Measurements from ENCODE around the gene HOXA9. TPM values are rescaled to one million over a fixed set of nuclear protein-coding genes. Genes with fewer than 3 reads are reported as not detected.

HOXA9 gene
- total RNA-seq, 6 donors from 2014 or later, result 0.30 to 6.1 (median 0.49) TPM; not detected in 1

GRCh38 chr7:27112955-27113949, 52.1 kb downstream of the HOXA9 start:
- Histone ChIP-seq H3K4me1 (peaks cover 16 to 33% (median 28%) of the 10 kb centered on the region in 4 donors), H3K27me3 (peaks cover 0 to 3% (median 1%) of the 10 kb centered on the region in 4 donors), H3K36me3 (no peaks in the 10 kb centered on the region), H3K4me3 (peak overlapping the region; percentile 46 to 76 (median 60)), H3K27ac (peak overlapping the region; percentile 89 to 95 (median 91)), H3K9me3 (no peaks in the 10 kb centered on the region)
- DNase-seq, result peak in 1 of 2 donors; percentile 88
- WGBS, 2 donors, result 39 to 63% methylated on average over 27 to 30 of the region's 57 CpGs
- TF ChIP-seq EP300 (IDR thresholded peaks at IDR 0.05) (peak in 3 of 4 donors; percentile 62 to 71 (median 70)), POLR2A (IDR thresholded peaks at IDR 0.05) (peak in 2 of 4 donors; percentile 25 to 41), POLR2AphosphoS5 (IDR thresholded peaks at IDR 0.05) (peak; percentile 78 to 80), CTCF (IDR thresholded peaks at IDR 0.05) (no peak)
- peak in 1 of 2 donors; percentile 60 for ATAC-seq (ENCODE audit: low FRiP score in 2 of 2)

Small RNAs within 50 kb of the gene (small RNA-seq; reads per million reads assigned to genes)
- gene AC004080.5, result 0 reads per million in 4 donors
- gene RF02140, result 0 reads per million in 4 donors
- 0 reads per million in 4 donors for gene RF02141

Other genes starting within 250 kb of the HOXA9 start
- 1 to 10 TPM in 1 of 6 donors, under 1 TPM in 2, not detected in 3; 0.46 to 2.1 (median 0.64) TPM for gene HOXA1, start 69.5 kb downstream of the HOXA9 start, total RNA-seq
- gene HOXA2, start 62.9 kb downstream of the HOXA9 start, total RNA-seq, result 1 to 10 TPM in 2 of 6 donors, under 1 TPM in 3, not detected in 1; 0.30 to 3.0 (median 0.86) TPM
- 10 to 100 TPM in 1 of 6 donors, 1 to 10 TPM in 5; 1.5 to 10.5 (median 6.2) TPM for gene HOXA4, start 34.8 kb downstream of the HOXA9 start, total RNA-seq
- 10 to 100 TPM in 5 of 6 donors, 1 to 10 TPM in 1; 7.8 to 79.9 (median 16.9) TPM for gene HOXA5, start 21.9 kb downstream of the HOXA9 start, total RNA-seq
- gene HOXA6, start 17.8 kb downstream of the HOXA9 start, total RNA-seq, result 1 to 10 TPM in 4 of 6 donors, under 1 TPM in 1, not detected in 1; 0.61 to 8.4 (median 4.0) TPM
- 10 to 100 TPM in 1 of 6 donors, 1 to 10 TPM in 3, under 1 TPM in 2; 0.20 to 11.4 (median 3.5) TPM for gene HOXA3, start 13.0 kb downstream of the HOXA9 start, total RNA-seq
- 1 to 10 TPM in 3 of 6 donors, under 1 TPM in 1, not detected in 2; 0.46 to 3.3 (median 2.5) TPM for gene HOXA7, start 8.9 kb downstream of the HOXA9 start, total RNA-seq
- gene HOXA10, start 8.8 kb upstream of the HOXA9 start, total RNA-seq, result under 1 TPM in 2 of 6 donors, not detected in 4; 0.15 to 0.24 TPM
- not detected for gene HOXA11, start 19.7 kb upstream of the HOXA9 start, total RNA-seq
- not detected for gene HOXA13, start 34.6 kb upstream of the HOXA9 start, total RNA-seq
- gene EVX1, start 77.3 kb upstream of the HOXA9 start, total RNA-seq, result not detected